GM12878 (cell line): ENCODE results near the gene CLIC5. TPM values are rescaled to one million over a fixed set of nuclear protein-coding genes. Genes with fewer than 3 reads are reported as not detected.

Source experiments
- ASH2L ChIP-seq: fragments of 300-600, 200-600 bp; sonication (generic); IDR thresholded peaks from 2 replicates; pipeline ENCODE4 v1.6.1; 2017; ENCODE audit warnings: low read depth, mild to moderate bottlenecking, borderline replicate concordance
- BCL11A ChIP-seq: IDR thresholded peaks from 2 replicates; pipeline ENCODE4 v1.6.1; 2011; ENCODE audit warnings: low read depth, low read length
- BHLHE40 ChIP-seq, 2 experiments: fragments of 450-650 bp in 1 of 2; IDR thresholded peaks; 2 replicates each; pipeline ENCODE4 v1.6.1; 2011 to 2017; ENCODE audit warnings: low read depth in 2 of 2, borderline replicate concordance in 1 of 2, improper control_type of control experiment in 1 of 2, low read length in 1 of 2, mild to moderate bottlenecking in 1 of 2
- CEBPB ChIP-seq, 2 experiments: fragments of 150-350 bp in 1 of 2; IDR thresholded peaks; 2 replicates each; pipeline ENCODE4 v1.6.1; 2012 to 2014; ENCODE audit warnings: low read depth in 2 of 2, low read length in 2 of 2, borderline replicate concordance in 1 of 2, inconsistent platforms in 1 of 2
- EED ChIP-seq: sonication (generic); IDR thresholded peaks from 2 replicates; pipeline ENCODE4 v1.6.1; 2016; ENCODE audit warnings: antibody characterized with exemption, low read depth
- FOXM1 ChIP-seq: IDR thresholded peaks from 2 replicates; pipeline ENCODE4 v1.6.1; 2012; ENCODE audit warnings: low read depth, mild to moderate bottlenecking, inconsistent platforms, low read length, moderate library complexity
- KLF5 ChIP-seq: fragments of 450-650 bp; IDR thresholded peaks from 2 replicates; pipeline ENCODE4 v1.6.1; 2014; ENCODE audit warnings: mild to moderate bottlenecking; ENCODE audit not compliant: partially characterized antibody
- MEF2A ChIP-seq: IDR thresholded peaks from 2 replicates; pipeline ENCODE4 v1.6.1; 2011; ENCODE audit warnings: low read depth, mild to moderate bottlenecking, low read length, moderate library complexity; ENCODE audit not compliant: insufficient read depth
- MTA3 ChIP-seq: IDR thresholded peaks from 2 replicates; pipeline ENCODE4 v1.6.1; 2012; ENCODE audit warnings: low read length, inconsistent platforms, borderline replicate concordance
- NFIC ChIP-seq: IDR thresholded peaks from 2 replicates; pipeline ENCODE4 v1.6.1; 2012; ENCODE audit warnings: low read depth, mild to moderate bottlenecking, inconsistent platforms, low read length, moderate library complexity
- NR2F1 ChIP-seq: fragments of 450-650 bp; conservative IDR thresholded peaks from 2 replicates; pipeline ENCODE4 v1.6.1; 2017; ENCODE audit warnings: mild to moderate bottlenecking
- PAX8 ChIP-seq: fragments of 450-650 bp; IDR thresholded peaks from 2 replicates; pipeline ENCODE4 v1.6.1; 2017; ENCODE audit warnings: mild to moderate bottlenecking, moderate library complexity
- PKNOX1 ChIP-seq: fragments of 450-650 bp; IDR thresholded peaks from 2 replicates; pipeline ENCODE4 v1.6.1; 2016; ENCODE audit warnings: mild to moderate bottlenecking
- POLR2A ChIP-seq: IDR thresholded peaks from 2 replicates; pipeline ENCODE4 v1.6.1; 2011; ENCODE audit warnings: low read depth, mild to moderate bottlenecking, low read length
- PRDM15 ChIP-seq: fragments of 450-650 bp; formaldehyde crosslinking; IDR thresholded peaks from 2 replicates; pipeline ENCODE4 v1.4.0; 2020; ENCODE audit warnings: mild to moderate bottlenecking, moderate library complexity
- SP1 ChIP-seq: IDR thresholded peaks from one replicate; pipeline ENCODE4 v1.6.1; 2011; ENCODE audit warnings: low read depth, low read length
- TCF7 ChIP-seq: IDR thresholded peaks from 2 replicates; pipeline ENCODE4 v1.6.1; 2014; ENCODE audit warnings: antibody characterized with exemption, borderline replicate concordance
- ZBED1 ChIP-seq: IDR thresholded peaks from 2 replicates; pipeline ENCODE4 v1.6.1; 2016; ENCODE audit warnings: borderline replicate concordance
- ZBTB33 ChIP-seq: fragments of 450-650 bp; IDR thresholded peaks from 2 replicates; pipeline ENCODE4 v1.6.1; 2017; ENCODE audit warnings: mild to moderate bottlenecking
- ZBTB4 ChIP-seq: fragments of 450-650 bp; formaldehyde crosslinking; IDR thresholded peaks from 2 replicates; pipeline ENCODE4 v1.4.0; 2022; ENCODE audit warnings: mild to moderate bottlenecking, moderate library complexity
- ZNF622 ChIP-seq: fragments of 450-650 bp; IDR thresholded peaks from 2 replicates; pipeline ENCODE4 v1.6.1; 2017; ENCODE audit warnings: mild to moderate bottlenecking, inconsistent platforms
- ZSCAN29 ChIP-seq: fragments of 450-650 bp; IDR thresholded peaks from 2 replicates; pipeline ENCODE4 v1.6.1; 2017; ENCODE audit warnings: mild to moderate bottlenecking, moderate library complexity
- polyA plus RNA-seq, 11 experiments: library from polyadenylated mRNA; depleted of rRNA in 4 of 11; unstranded in 6 of 11; stranded (reverse) in 5 of 11; fragments of >200 nt; fragmentation: Nextera tagmentation in 4 of 11; fragmentation: Illumina TruSeq in 1 of 11; extraction: Ambion mirVana in 4 of 11; extraction: Trizol in 1 of 11; gene quantifications; 1 replicate in 1 of 11; 2 replicates in 10 of 11; pipeline versions ENCODE4 v1.2.1 to v1.2.3, GENCODE V29; 2011 to 2016; ENCODE audit warnings: inconsistent platforms in 2 of 11, missing spikeins in 2 of 11, low read depth in 1 of 11
- total RNA-seq, 4 experiments: library from RNA; depleted of rRNA in 3 of 4; stranded (reverse); fragments of >200 nt in 3 of 4; fragmentation: Illumina TruSeq in 1 of 4; extraction: Trizol in 1 of 4; gene quantifications; 2 replicates each; pipeline versions ENCODE4 v1.2.1 to v1.2.3, GENCODE V29; 2013 to 2021

CLIC5 gene
- total and polyA plus RNA-seq, 10 of the 15 experiments (the other 5 are each of a cell fraction or from before 2014, with no cell fraction given): 0.01 to 0.08 (median 0.02) TPM; not detected in 7

GRCh38 chr6:45920819-45921511 is 94.7 kb downstream of the CLIC5 start (continued):
- TF ChIP-seq ZBTB4 (no peak), ZBTB33 (no peak), NR2F1 (peak; percentile 82), ZSCAN29 (no peak), PAX8 (no peak), ZNF622 (no peak), POLR2A (no peak), BCL11A (peak; percentile 62), SP1 (peak; percentile 21), EED (0 out of 2 replicates have a peak, but pooled peaks have one; percentile 18), KLF5 (no peak), PRDM15 (no peak), ASH2L (no peak), MEF2A (peak; percentile 64; the same call in 1 of the 2 replicates), NFIC (peak; percentile 95), PKNOX1 (peak; percentile 76), BHLHE40 (IDR thresholded peaks at IDR 0.05; ENCODE audit: borderline replicate concordance in 1 of 2, low read depth in 2 of 2, low read length in 1 of 2) (peak; percentile 29 to 54; a peak in 3 of 4 replicates), TCF7 (peak; percentile 80), CEBPB (IDR thresholded peaks at IDR 0.05; ENCODE audit: borderline replicate concordance in 1 of 2, low read depth in 2 of 2, low read length in 2 of 2) (peak in 1 of 2 experiments; percentile 71; a peak in 2 of 4 replicates), FOXM1 (peak; percentile 95), ZBED1 (peak; percentile 87; the same call in 1 of the 2 replicates), MTA3 (peak; percentile 87; the same call in 1 of the 2 replicates)
